ENCODE measurements around the gene IPCEF1.

IPCEF1 gene

GRCh38 chr6:154356690-154357089, at the start of gene IPCEF1:
TSS of gene IPCEF1 (minus strand) at chr6:154356803. CDS start at chr6:154265947, 90,856 bp downstream.
- peak within 1 kb of the TSS; percentile 12; the same call in 1 of the 2 replicates for H3K4me3 ChIP-seq (ENCODE audit: low read length)
- TF ChIP-seq ZNF274 (IDR thresholded peaks at IDR 0.05; ENCODE audit: low read depth, low read length) = no peak

- TF ChIP-seq ZNF274 (IDR thresholded peaks at IDR 0.05; ENCODE audit: low read depth, low read length) = no peak
- no peak overlapping the region for H3K4me3 ChIP-seq (ENCODE audit: low read length)
Measured at GRCh38 chr6:154406301-154406700, 49.7 kb upstream of the IPCEF1 start.

GRCh38 chr6:154404791-154405400, 48.3 kb upstream of the IPCEF1 start:
- TF ChIP-seq ZNF274 (IDR thresholded peaks at IDR 0.05; ENCODE audit: low read depth, low read length) = no peak
- H3K4me3 ChIP-seq (ENCODE audit: low read length) = no peak overlapping the region

GRCh38 chr6:154403788-154404187, 47.2 kb upstream of the IPCEF1 start:
- H3K4me3 ChIP-seq (ENCODE audit: low read length) = no peak overlapping the region
- no peak for TF ChIP-seq ZNF274 (IDR thresholded peaks at IDR 0.05; ENCODE audit: low read depth, low read length)

GRCh38 chr6:154402081-154402780, 45.6 kb upstream of the IPCEF1 start:
- TF ChIP-seq ZNF274 (IDR thresholded peaks at IDR 0.05; ENCODE audit: low read depth, low read length) = no peak

GRCh38 chr6:154399097-154399496, 42.5 kb upstream of the IPCEF1 start:
- no peak overlapping the region for H3K4me3 ChIP-seq (ENCODE audit: low read length)
- TF ChIP-seq ZNF274 (IDR thresholded peaks at IDR 0.05; ENCODE audit: low read depth, low read length) = no peak

More at GRCh38 chr6:154402081-154402780, 45.6 kb upstream of the IPCEF1 start:
- no peak overlapping the region for H3K4me3 ChIP-seq (ENCODE audit: low read length)

GRCh38 chr6:154397491-154398195, 41.0 kb upstream of the IPCEF1 start:
- TF ChIP-seq ZNF274 (IDR thresholded peaks at IDR 0.05; ENCODE audit: low read depth, low read length) = no peak
- no peak overlapping the region for H3K4me3 ChIP-seq (ENCODE audit: low read length)

GRCh38 chr6:154395878-154396277, 39.3 kb upstream of the IPCEF1 start:
- no peak overlapping the region for H3K4me3 ChIP-seq (ENCODE audit: low read length)
- no peak for TF ChIP-seq ZNF274 (IDR thresholded peaks at IDR 0.05; ENCODE audit: low read depth, low read length)

- H3K4me3 ChIP-seq (ENCODE audit: low read length) = no peak overlapping the region
- no peak for TF ChIP-seq ZNF274 (IDR thresholded peaks at IDR 0.05; ENCODE audit: low read depth, low read length)
Measured at GRCh38 chr6:154395316-154395715, 38.7 kb upstream of the IPCEF1 start.

GRCh38 chr6:154394571-154394970, 38.0 kb upstream of the IPCEF1 start:
- TF ChIP-seq ZNF274 (IDR thresholded peaks at IDR 0.05; ENCODE audit: low read depth, low read length) = no peak
- H3K4me3 ChIP-seq (ENCODE audit: low read length) = no peak overlapping the region

GRCh38 chr6:154390034-154390433, 33.4 kb upstream of the IPCEF1 start:
- TF ChIP-seq ZNF274 (IDR thresholded peaks at IDR 0.05; ENCODE audit: low read depth, low read length) = no peak
- no peak overlapping the region for H3K4me3 ChIP-seq (ENCODE audit: low read length)

GRCh38 chr6:154388803-154389202, 32.2 kb upstream of the IPCEF1 start:
- TF ChIP-seq ZNF274 (IDR thresholded peaks at IDR 0.05; ENCODE audit: low read depth, low read length) = no peak
- H3K4me3 ChIP-seq (ENCODE audit: low read length) = no peak overlapping the region

- no peak for TF ChIP-seq ZNF274 (IDR thresholded peaks at IDR 0.05; ENCODE audit: low read depth, low read length)
- no peak overlapping the region for H3K4me3 ChIP-seq (ENCODE audit: low read length)
Measured at GRCh38 chr6:154386848-154387717, 30.5 kb upstream of the IPCEF1 start.

- TF ChIP-seq ZNF274 (IDR thresholded peaks at IDR 0.05; ENCODE audit: low read depth, low read length) = no peak
- H3K4me3 ChIP-seq (ENCODE audit: low read length) = no peak overlapping the region
Measured at GRCh38 chr6:154384191-154384590, 27.6 kb upstream of the IPCEF1 start.
